H1 (cell line): ENCODE data around the gene RAB11FIP3. TPM values are rescaled to one million over a fixed set of nuclear protein-coding genes. Genes with fewer than 3 reads are reported as not detected.

Source experiments
- CTCF ChIA-PET: fragments of 300-600 bp; sonication (Branson Sonifier 250); formaldehyde crosslinking; loops from one replicate; lab custom pipeline; 2021; ENCODE audit not compliant: partially characterized antibody; lab: Charles Lee
- POLR2A ChIA-PET: fragments of 300-600 bp; sonication (Branson Sonifier 250); formaldehyde crosslinking; loops from one replicate; lab custom pipeline; 2021; ENCODE audit warnings: inconsistent platforms; ENCODE audit not compliant: partially characterized antibody; lab: Charles Lee
- DNase-seq, 2 experiments: peaks; one replicate each; pipeline versions ENCODE4 v3.0.0 to v3.0.0-alpha.2; 2010 to 2022; ENCODE audit warnings: low spot score in 2 of 2, low read depth in 1 of 2, mixed read lengths in 1 of 2
- FAIRE-seq: peaks from 2 replicates; lab custom pipeline; 2011; peaks lifted over from hg19 to GRCh38; lab: Jason Lieb, UNC
- H2AFZ ChIP-seq: 2 replicates; pipeline ENCODE4 v1.8.1; 2012; ENCODE audit warnings: low read length, inconsistent platforms
- H2AK5ac ChIP-seq: 2 replicates; pipeline ENCODE4 v1.6.1; 2013; ENCODE audit warnings: low read depth, low read length
- H2BK120ac ChIP-seq: replicated peaks from 2 replicates; pipeline ENCODE3; 2013; ENCODE audit warnings: low read depth, low read length, inconsistent platforms
- H2BK12ac ChIP-seq: 2 replicates; pipeline ENCODE4 v1.6.1; 2013; ENCODE audit warnings: low read depth, low read length
- H2BK15ac ChIP-seq: 2 replicates; pipeline ENCODE4 v1.6.1; 2013; ENCODE audit warnings: low read length
- H2BK20ac ChIP-seq: 2 replicates; pipeline ENCODE4 v1.6.1; 2013; ENCODE audit warnings: low read length
- H2BK5ac ChIP-seq: 2 replicates; pipeline ENCODE4 v1.6.1; 2013; ENCODE audit warnings: low read depth, low read length
- H3K14ac ChIP-seq: 2 replicates; pipeline ENCODE4 v1.6.1; 2013; ENCODE audit warnings: inconsistent platforms; ENCODE audit not compliant: insufficient read length
- H3K18ac ChIP-seq: 2 replicates; pipeline ENCODE4 v1.6.1; 2013; ENCODE audit warnings: low read length; ENCODE audit errors: extremely low read depth
- H3K23ac ChIP-seq: 2 replicates; pipeline ENCODE4 v1.6.1; 2013; ENCODE audit warnings: inconsistent platforms; ENCODE audit not compliant: insufficient read length
- H3K23me2 ChIP-seq: 2 replicates; pipeline ENCODE4 v1.6.1; 2013; ENCODE audit warnings: low read depth, low read length
- H3K27ac ChIP-seq: 2 replicates; pipeline ENCODE4 v1.6.1; 2011; ENCODE audit warnings: low read depth, low read length, inconsistent platforms
- H3K27me3 ChIP-seq, 4 experiments: replicated peaks in 1 of 4; 1 replicate in 1 of 4; 2 replicates in 3 of 4; pipeline versions ENCODE4 v1.6.1 to v1.8.1; 2011 to 2013; ENCODE audit warnings: low read length in 3 of 4, mild to moderate bottlenecking in 3 of 4, inconsistent platforms in 2 of 4, mixed read lengths in 2 of 4, moderate library complexity in 1 of 4; ENCODE audit not compliant: control insufficient read depth in 3 of 4, insufficient read depth in 3 of 4; ENCODE audit errors: extremely low read depth in 1 of 4
- H3K36me3 ChIP-seq, 4 experiments: 2 replicates each; pipeline versions ENCODE4 v1.6.1 to v1.8.1; 2011 to 2013; ENCODE audit warnings: mild to moderate bottlenecking in 4 of 4, low read length in 3 of 4, moderate library complexity in 2 of 4, control low read depth in 1 of 4, inconsistent platforms in 1 of 4; ENCODE audit not compliant: insufficient read depth in 4 of 4, control insufficient read depth in 2 of 4
- H3K4ac ChIP-seq: replicated peaks from 2 replicates; pipeline ENCODE3; 2013; ENCODE audit warnings: low read length, low read depth, mixed read lengths, inconsistent platforms; ENCODE audit not compliant: insufficient read length
- H3K4me1 ChIP-seq, 4 experiments: replicated peaks in 1 of 4; 1 replicate in 1 of 4; 2 replicates in 3 of 4; pipeline versions ENCODE4 v1.6.1 to v1.8.1; 2011 to 2013; ENCODE audit warnings: low read length in 3 of 4, inconsistent platforms in 2 of 4, mixed read lengths in 1 of 4; ENCODE audit not compliant: insufficient read depth in 4 of 4, control insufficient read depth in 3 of 4
- H3K4me2 ChIP-seq, 2 experiments: 2 replicates each; pipeline versions ENCODE4 v1.6.1 to v1.8.1; 2011 to 2013; ENCODE audit warnings: low read depth in 2 of 2, low read length in 2 of 2, control low read depth in 1 of 2, inconsistent platforms in 1 of 2, mild to moderate bottlenecking in 1 of 2; ENCODE audit not compliant: insufficient read depth in 1 of 2
- H3K4me3 ChIP-seq, 4 experiments: fragments of 200-600, 300-600 bp in 1 of 4; sonication (generic), shearing (Covaris generic), sonication (Bioruptor Twin) in 1 of 4; 2 replicates each; pipeline versions ENCODE4 v1.5.1 to v1.8.1; 2011 to 2016; ENCODE audit warnings: low read length in 4 of 4, low read depth in 3 of 4, control low read depth in 2 of 4, inconsistent platforms in 2 of 4, mild to moderate bottlenecking in 2 of 4, mixed read lengths in 1 of 4, moderate library complexity in 1 of 4; ENCODE audit not compliant: insufficient read depth in 2 of 4; ENCODE audit errors: extremely low read depth in 1 of 4
- H3K56ac ChIP-seq: replicated peaks from 2 replicates; pipeline ENCODE3; 2013; ENCODE audit warnings: low read depth, mild to moderate bottlenecking, mixed read lengths, low read length, inconsistent platforms; ENCODE audit not compliant: insufficient read length
- H3K79me1 ChIP-seq: 2 replicates; pipeline ENCODE4 v1.6.1; 2013; ENCODE audit warnings: low read depth, low read length, control low read depth
- H3K79me2 ChIP-seq, 2 experiments: 2 replicates each; pipeline versions ENCODE4 v1.6.1 to v1.8.1; 2012 to 2013; ENCODE audit warnings: low read length in 2 of 2, mild to moderate bottlenecking in 2 of 2, inconsistent platforms in 1 of 2; ENCODE audit not compliant: insufficient read depth in 2 of 2, control insufficient read depth in 1 of 2
- H3K9ac ChIP-seq, 4 experiments: replicated peaks in 1 of 4; 1 replicate in 1 of 4; 2 replicates in 3 of 4; pipeline versions ENCODE4 v1.6.1 to v1.8.1; 2011 to 2013; ENCODE audit warnings: low read depth in 3 of 4, low read length in 3 of 4, control low read depth in 2 of 4, mild to moderate bottlenecking in 2 of 4, moderate library complexity in 2 of 4, inconsistent platforms in 1 of 4; ENCODE audit errors: extremely low read depth in 1 of 4
- H3K9me3 ChIP-seq, 2 experiments: 2 replicates each; pipeline versions ENCODE4 v1.6.1 to v1.8.1; 2012 to 2013; ENCODE audit warnings: mild to moderate bottlenecking in 2 of 2, moderate library complexity in 2 of 2, control low read depth in 1 of 2, inconsistent platforms in 1 of 2, low read depth in 1 of 2, low read length in 1 of 2, mixed read lengths in 1 of 2; ENCODE audit not compliant: insufficient read depth in 2 of 2
- H4K20me1 ChIP-seq, 2 experiments: replicated peaks in 1 of 2; 2 replicates each; pipeline versions ENCODE3 to v1.8.1; 2011 to 2013; ENCODE audit warnings: inconsistent platforms in 2 of 2, low read length in 2 of 2, mild to moderate bottlenecking in 1 of 2; ENCODE audit not compliant: insufficient read depth in 2 of 2, control insufficient read depth in 1 of 2
- H4K5ac ChIP-seq: 2 replicates; pipeline ENCODE4 v1.6.1; 2013; ENCODE audit warnings: low read length, low read depth, mixed read lengths, inconsistent platforms; ENCODE audit not compliant: insufficient read length
- H4K8ac ChIP-seq: 2 replicates; pipeline ENCODE4 v1.8.0; 2013; ENCODE audit warnings: mild to moderate bottlenecking, moderate library complexity, low read length, inconsistent platforms; ENCODE audit not compliant: insufficient read depth; ENCODE audit errors: extremely low read depth
- H4K91ac ChIP-seq: replicated peaks from 2 replicates; pipeline ENCODE3; 2013; ENCODE audit warnings: low read length, mixed read lengths, inconsistent platforms; ENCODE audit not compliant: insufficient read length
- EP300 ChIP-seq, 2 experiments: IDR thresholded peaks; 1 replicate in 1 of 2; 2 replicates in 1 of 2; pipeline ENCODE4 v1.6.1; 2011 to 2012; ENCODE audit warnings: low read depth in 2 of 2, low read length in 2 of 2, mild to moderate bottlenecking in 2 of 2, borderline replicate concordance in 1 of 2, inconsistent platforms in 1 of 2, moderate library complexity in 1 of 2
- FOSL1 ChIP-seq: IDR thresholded peaks from 2 replicates; pipeline ENCODE4 v1.6.1; 2011; ENCODE audit warnings: mild to moderate bottlenecking, low read depth, low read length, moderate library complexity; ENCODE audit not compliant: insufficient read depth
- HDAC6 ChIP-seq: IDR thresholded peaks from one replicate; pipeline ENCODE4 v1.7.1; 2012; ENCODE audit warnings: low read depth, mild to moderate bottlenecking, inconsistent platforms, low read length, moderate library complexity
- KDM4A ChIP-seq: IDR thresholded peaks from one replicate; pipeline ENCODE4 v1.7.1; 2012; ENCODE audit warnings: low read depth, mild to moderate bottlenecking, moderate library complexity, low read length, inconsistent platforms; ENCODE audit not compliant: severe bottlenecking
- PHF8 ChIP-seq: fragments of 200-600 bp; sonication (generic); conservative IDR thresholded peaks from 2 replicates; pipeline ENCODE4 v1.7.1; 2012; ENCODE audit warnings: low read depth, mild to moderate bottlenecking, inconsistent platforms, low read length, moderate library complexity
- SP4 ChIP-seq: IDR thresholded peaks from 2 replicates; pipeline ENCODE4 v1.6.1; 2012; ENCODE audit warnings: low read length, inconsistent platforms
- TEAD4 ChIP-seq: IDR thresholded peaks from 2 replicates; pipeline ENCODE4 v1.6.1; 2012; ENCODE audit warnings: low read depth, low read length, inconsistent platforms, mixed read lengths
- WGBS, 2 experiments: shearing (Covaris generic) in 1 of 2; methylation state at CpG; one replicate each; pipeline versions ENCODE4 v1.1.6 to v1.1.7; 2013 to 2015; ENCODE audit warnings: low lambda C conversion rate in 2 of 2, mixed read lengths in 2 of 2, inconsistent platforms in 1 of 2, low coverage in 1 of 2, missing lambda C conversion rate in 1 of 2; ENCODE audit not compliant: insufficient replicate concordance in 2 of 2, insufficient coverage in 1 of 2, insufficient read length in 1 of 2; ENCODE audit errors: extremely low coverage in 1 of 2, missing lambda C conversion rate in 1 of 2; 5-methylcytosine and 5-hydroxymethylcytosine counted together
- polyA plus RNA-seq, 7 experiments: library from polyadenylated mRNA; depleted of rRNA in 3 of 7; stranded (reverse) in 5 of 7; unstranded in 2 of 7; fragments of >200 nt in 5 of 7; fragments of 200-250 nt in 2 of 7; gene quantifications; 1 replicate in 5 of 7; 2 replicates in 1 of 7; 4 replicates in 1 of 7; pipeline versions ENCODE4 v1.2.1 to v1.2.3, GENCODE V29; 2011 to 2013; ENCODE audit warnings: missing spikeins in 2 of 7, mixed read lengths in 2 of 7
- total RNA-seq: library from RNA; stranded (reverse); fragmentation: NEBNext Ultra II Directional; extraction: Animal tissue kit (Norgen Biotek cat#: 25700); gene quantifications from 2 replicates; pipeline ENCODE4 v1.2.1, GENCODE V29; 2021
- TF ChIP-seq, protein P1 (sequence below), 3 experiments: IDR thresholded peaks; 1 replicate in 2 of 3; 2 replicates in 1 of 3; pipeline versions ENCODE4 v1.5.1 to v1.6.1; 2011; ENCODE audit warnings: low read length in 3 of 3, mild to moderate bottlenecking in 3 of 3, inconsistent platforms in 2 of 3, low read depth in 1 of 3, moderate library complexity in 1 of 3; ENCODE audit not compliant: insufficient read depth in 1 of 3; ENCODE audit errors: control extremely low read depth in 1 of 3
- TF ChIP-seq, protein P2 (sequence below): IDR thresholded peaks from 2 replicates; pipeline ENCODE4 v1.6.1; 2011; ENCODE audit warnings: low read length, improper control_type of control experiment

RAB11FIP3 gene
- total and polyA plus RNA-seq, 2 of the 8 experiments (the other 6 are each of a cell fraction or from before 2014, with no cell fraction given): 9.3 to 35.2 TPM

DNA sequence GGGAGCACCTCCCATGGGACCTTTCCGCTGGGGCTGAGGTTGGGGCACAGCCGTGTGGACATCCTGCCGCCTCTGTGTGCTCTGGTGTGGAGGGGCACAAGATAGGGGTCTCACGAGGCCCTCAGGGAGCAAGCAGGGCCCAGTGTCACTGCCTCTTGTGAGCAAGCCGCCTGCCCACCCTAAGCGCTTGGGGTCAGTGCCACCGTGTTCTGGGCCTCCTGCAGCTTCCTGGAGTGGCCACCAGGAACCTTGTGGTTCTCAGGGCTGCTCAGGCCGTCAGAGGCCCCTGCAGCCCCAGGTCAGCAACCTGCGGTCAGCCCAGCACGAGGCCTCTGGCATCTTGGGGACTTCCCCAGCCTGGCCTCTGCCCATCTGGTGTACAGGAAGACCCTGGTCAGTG is 88.5 kb downstream of the RAB11FIP3 start:
- no peak overlapping the region for H4K91ac ChIP-seq
- no peaks in the 10 kb centered on the region for H3K27me3 ChIP-seq
- no peaks in the 10 kb centered on the region for H3K9me3 ChIP-seq
- H2AFZ ChIP-seq: no peak overlapping the region
- H2BK120ac ChIP-seq: no peak overlapping the region
- H3K23ac ChIP-seq: no peak overlapping the region
- no peak overlapping the region for H2BK20ac ChIP-seq
- H3K14ac ChIP-seq: no peak overlapping the region
- H3K9ac ChIP-seq: no peak overlapping the region
- H3K4ac ChIP-seq: no peak overlapping the region
- DNase-seq (no peak), FAIRE-seq (no peak)
- no peak overlapping the region for H3K56ac ChIP-seq
- no peak overlapping the region for H2BK15ac ChIP-seq
- no peak overlapping the region for H2BK12ac ChIP-seq
- no peak overlapping the region for H2BK5ac ChIP-seq
- H3K4me2 ChIP-seq: no peak overlapping the region
- 92% methylated on average over 10 of the region's 10 CpGs; no CpG with 5 or more reads in 1 of the 2 experiments for WGBS, 2 experiments
- no peak overlapping the region for H3K4me3 ChIP-seq
- no peaks in the 10 kb centered on the region for H4K20me1 ChIP-seq
- no peak overlapping the region for H2AK5ac ChIP-seq
- no peak overlapping the region for H4K5ac ChIP-seq
- H4K8ac ChIP-seq: no peak overlapping the region; the same call in 1 of the 2 replicates
- H3K18ac ChIP-seq: no peak overlapping the region
- no peak overlapping the region for H3K27ac ChIP-seq
- H3K79me2 ChIP-seq: no peaks in the 10 kb centered on the region
- CTCF ChIA-PET: interaction anchor here (1.0 to 1.9 kb wide), 4 partner anchors 13 to 29 kb away, joined by 3 to 5 read pairs (median 4); no protein-coding TSS in a partner anchor
- peaks cover 2 to 8% (median 3%) of the 10 kb centered on the region in 4 experiments; a peak in 5 of 8 replicates for H3K36me3 ChIP-seq
- no peaks in the 10 kb centered on the region for H3K23me2 ChIP-seq
- no peaks in the 10 kb centered on the region for H3K79me1 ChIP-seq
- POLR2A ChIA-PET: interaction anchor here (1.5 kb wide), 1 partner anchor 12 kb away, joined by 5 read pairs; no protein-coding TSS in a partner anchor
- no peaks in the 10 kb centered on the region; a peak in 1 of 7 replicates for H3K4me1 ChIP-seq
- TF ChIP-seq, protein P1, sequence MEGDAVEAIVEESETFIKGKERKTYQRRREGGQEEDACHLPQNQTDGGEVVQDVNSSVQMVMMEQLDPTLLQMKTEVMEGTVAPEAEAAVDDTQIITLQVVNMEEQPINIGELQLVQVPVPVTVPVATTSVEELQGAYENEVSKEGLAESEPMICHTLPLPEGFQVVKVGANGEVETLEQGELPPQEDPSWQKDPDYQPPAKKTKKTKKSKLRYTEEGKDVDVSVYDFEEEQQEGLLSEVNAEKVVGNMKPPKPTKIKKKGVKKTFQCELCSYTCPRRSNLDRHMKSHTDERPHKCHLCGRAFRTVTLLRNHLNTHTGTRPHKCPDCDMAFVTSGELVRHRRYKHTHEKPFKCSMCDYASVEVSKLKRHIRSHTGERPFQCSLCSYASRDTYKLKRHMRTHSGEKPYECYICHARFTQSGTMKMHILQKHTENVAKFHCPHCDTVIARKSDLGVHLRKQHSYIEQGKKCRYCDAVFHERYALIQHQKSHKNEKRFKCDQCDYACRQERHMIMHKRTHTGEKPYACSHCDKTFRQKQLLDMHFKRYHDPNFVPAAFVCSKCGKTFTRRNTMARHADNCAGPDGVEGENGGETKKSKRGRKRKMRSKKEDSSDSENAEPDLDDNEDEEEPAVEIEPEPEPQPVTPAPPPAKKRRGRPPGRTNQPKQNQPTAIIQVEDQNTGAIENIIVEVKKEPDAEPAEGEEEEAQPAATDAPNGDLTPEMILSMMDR (IDR thresholded peaks at IDR 0.05; ENCODE audit: control extremely low read depth in 1 of 3, insufficient read depth in 1 of 3, low read depth in 1 of 3, low read length in 3 of 3): no peak
- no peak for TF ChIP-seq EP300 (IDR thresholded peaks at IDR 0.05; ENCODE audit: borderline replicate concordance in 1 of 2, low read depth in 2 of 2, low read length in 2 of 2)
- no peak for TF ChIP-seq HDAC6
- no peak for TF ChIP-seq KDM4A
- TF ChIP-seq SP4: no peak
- TF ChIP-seq PHF8: no peak
- TF ChIP-seq TEAD4: no peak
- TF ChIP-seq FOSL1: no peak
- TF ChIP-seq, protein P2, sequence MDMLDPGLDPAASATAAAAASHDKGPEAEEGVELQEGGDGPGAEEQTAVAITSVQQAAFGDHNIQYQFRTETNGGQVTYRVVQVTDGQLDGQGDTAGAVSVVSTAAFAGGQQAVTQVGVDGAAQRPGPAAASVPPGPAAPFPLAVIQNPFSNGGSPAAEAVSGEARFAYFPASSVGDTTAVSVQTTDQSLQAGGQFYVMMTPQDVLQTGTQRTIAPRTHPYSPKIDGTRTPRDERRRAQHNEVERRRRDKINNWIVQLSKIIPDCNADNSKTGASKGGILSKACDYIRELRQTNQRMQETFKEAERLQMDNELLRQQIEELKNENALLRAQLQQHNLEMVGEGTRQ: no peak
